ENCODE results near the gene EDIL3.
"Not testable (repeated sequence)": the region's sequence is repeated elsewhere in the genome, so short reads cannot be mapped to it uniquely, and the experiment has no call there.

The EDIL3 gene

DNA sequence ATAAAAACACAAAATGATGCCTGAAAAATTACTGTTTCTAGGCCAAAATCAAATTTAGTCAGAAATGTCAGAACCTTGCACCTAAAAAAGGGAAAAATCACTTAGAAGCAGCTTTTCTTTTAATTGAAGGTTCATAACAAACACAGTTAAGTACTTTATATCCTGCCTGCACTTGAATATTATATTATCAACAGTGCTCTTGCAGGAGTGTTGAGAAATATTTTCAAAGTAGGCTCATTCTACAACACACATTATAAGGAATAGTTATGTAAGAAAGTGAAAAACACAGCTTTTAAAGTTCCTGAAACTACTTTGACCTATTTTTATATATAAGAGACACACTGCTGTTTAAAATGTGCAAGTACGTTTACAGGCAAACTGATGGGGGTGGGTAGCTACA is 8.3 kb downstream of the EDIL3 start:
- DNase-seq, result no peak

DNA sequence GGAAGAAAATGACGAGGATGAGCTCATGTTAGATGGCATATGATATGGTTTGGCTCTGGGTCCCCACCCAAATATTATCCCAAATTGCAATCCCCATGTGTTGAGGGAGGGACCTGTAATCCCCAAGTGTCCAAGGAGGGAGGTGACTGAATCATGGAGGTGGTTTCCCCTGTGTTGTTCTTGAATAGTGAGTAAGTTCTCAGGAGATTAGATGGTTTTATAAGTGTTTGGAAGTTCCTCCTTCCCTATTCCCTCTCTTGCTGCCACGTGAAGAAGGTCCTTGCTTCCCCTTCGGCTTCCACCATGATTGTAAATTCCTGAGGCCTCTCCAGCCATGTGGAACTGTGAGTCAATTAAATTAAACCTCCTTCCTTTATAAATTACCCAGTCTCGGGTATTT is 10.1 kb downstream of the EDIL3 start:
- DNase-seq, result no peak

DNA sequence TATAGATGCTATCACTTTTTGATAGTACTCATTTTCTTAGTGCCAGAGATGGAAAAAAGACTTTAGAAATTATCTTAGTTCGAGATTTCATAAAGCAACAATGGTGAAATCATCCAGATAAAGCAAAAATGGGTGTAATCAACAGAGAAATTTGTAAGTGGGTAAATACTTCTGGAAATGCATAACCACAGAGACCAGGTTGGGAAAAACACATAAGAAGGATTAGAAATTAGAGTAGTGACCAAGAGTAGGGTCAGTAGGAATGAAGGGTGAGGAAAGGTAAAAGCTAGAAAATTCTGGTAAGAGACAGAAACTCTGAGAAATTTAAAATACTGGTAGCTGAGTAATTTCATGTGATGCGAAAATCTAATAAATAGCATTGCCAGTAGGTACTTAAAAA is 11.2 kb downstream of the EDIL3 start:
- no peak for DNase-seq

DNA sequence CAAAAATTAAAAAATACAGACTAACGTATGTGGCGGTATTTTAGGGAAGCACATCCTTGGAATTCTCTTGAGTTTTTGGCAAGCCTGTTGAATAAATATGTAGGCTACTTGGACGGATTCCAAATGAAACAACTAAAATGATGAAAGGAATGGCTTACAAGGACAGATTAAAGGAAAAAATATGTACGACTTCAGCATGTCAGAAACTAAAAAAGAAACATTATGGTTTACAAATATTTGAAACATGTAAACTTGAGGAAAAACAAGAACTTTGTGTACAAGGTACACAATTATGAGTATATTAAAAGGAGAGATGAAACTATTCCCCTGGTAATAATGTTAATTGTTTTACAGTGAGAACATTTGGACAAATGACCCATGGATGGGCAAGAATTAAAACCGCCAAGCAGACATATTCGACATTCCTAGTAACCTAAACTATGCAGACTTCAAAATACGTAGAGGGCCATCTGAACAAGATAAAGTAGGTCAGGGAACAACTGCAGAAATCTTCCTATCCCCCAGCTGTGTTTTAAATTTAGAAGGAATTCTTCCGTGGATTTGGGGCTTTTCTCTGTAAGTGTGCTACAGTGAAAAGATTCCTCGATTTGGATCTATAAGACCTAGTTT is 12.5 kb downstream of the EDIL3 start:
- no peak for DNase-seq

DNA sequence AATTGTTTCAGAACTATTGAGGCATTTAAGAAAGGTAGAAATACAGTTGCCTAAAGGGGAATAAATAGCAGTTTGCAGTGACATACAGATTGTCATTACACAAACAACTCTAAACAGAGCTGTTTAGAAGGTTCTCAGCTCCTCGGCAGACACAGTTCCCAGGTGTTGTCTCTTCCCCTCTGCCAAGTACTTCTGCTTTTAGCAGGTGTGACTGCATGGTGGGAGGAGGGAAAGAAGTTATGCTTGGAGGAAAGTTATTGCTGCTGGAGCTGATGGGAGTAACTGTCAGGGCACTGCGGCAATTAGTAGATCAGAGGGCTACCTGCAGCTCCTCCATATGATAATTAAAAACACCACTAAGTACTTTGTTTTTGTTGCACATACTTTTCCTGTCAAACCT is 14.5 kb downstream of the EDIL3 start:
- DNase-seq, result no peak

DNA sequence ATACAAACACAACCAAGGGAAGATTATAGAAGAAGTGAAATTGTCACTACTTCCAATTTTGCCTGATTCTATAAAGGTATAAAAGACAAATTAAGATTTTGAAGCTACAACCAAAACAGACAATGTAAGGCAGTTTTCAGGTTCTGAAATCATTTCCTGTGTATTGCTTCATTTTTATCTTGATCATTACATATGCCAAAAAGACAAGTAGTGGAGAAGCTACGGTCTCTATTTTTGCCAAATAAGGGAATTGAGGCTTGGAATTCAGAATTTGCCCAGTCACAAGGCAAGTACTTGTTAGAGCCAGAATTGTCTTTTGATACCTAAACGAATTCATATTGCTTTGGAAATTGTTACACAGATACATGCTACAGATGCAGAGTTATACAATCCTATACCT is 20.6 kb downstream of the EDIL3 start:
- DNase-seq, result no peak

DNA sequence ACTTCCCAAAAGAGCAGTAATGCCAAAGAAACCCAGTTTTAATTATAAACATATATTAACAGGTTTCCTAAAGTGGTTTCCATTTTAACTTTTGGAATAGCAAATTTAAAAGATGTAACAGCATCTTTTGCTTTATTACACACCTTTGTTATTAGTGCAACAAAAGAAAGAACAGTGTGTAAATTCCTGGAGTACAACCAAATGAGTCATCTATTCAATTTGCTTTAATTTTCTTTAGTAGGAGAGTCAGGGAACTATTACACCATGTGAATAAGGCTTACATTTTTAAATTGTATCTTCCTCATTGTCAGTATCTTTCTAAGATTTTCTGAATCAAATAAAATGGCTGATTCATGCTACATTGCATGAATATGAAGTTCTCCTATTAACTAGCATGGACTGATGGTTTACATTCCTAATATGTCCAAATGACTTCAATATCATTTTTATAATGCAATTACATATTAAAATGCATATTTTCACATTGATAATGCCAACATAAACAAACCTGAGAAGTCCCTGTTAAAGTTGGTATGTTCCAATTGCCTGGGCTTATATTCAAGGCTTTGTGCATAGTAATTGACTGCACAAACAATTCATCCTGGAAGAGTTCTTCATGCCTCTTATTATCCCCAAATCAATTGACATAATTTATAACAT is 22.5 kb downstream of the EDIL3 start:
- DNase-seq, result no peak

DNA sequence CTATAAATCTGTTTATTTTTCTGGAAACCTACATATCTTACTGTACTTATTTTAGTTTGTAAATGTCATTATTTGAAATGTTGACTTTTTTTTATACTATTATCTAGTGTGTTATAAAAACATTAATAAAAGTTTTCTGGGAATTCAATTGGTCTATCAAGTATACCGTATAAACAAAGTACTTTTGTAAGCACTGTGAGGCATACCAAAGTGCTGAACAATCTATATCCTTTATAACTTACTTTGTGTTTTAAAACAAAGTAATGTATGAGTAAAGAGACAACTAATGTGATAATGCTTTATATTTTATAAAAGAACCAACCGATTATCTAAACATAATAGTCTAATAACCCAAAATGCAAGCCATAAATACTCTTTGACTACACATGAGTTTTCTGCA is 23.1 kb downstream of the EDIL3 start:
- no peak for DNase-seq

DNA sequence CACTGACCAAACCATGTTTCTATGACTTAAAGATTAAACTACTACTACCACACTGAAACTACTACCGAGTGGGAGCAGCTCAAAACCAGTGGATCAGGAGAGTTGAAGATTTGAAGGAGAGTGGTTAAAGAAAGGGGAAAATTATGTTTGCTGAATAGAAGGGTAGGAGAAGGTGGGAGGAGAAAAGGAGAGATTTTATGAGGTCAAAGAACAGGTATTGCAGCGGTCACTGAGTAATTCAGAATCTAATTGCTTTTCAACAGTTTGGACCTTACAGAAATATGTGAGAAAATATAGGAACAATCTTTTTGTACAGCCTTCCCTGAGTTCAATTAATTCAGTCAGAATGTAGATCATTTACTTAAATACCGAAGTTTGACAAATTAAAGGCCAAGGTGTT is 24.6 kb downstream of the EDIL3 start:
- DNase-seq, result no peak

DNA sequence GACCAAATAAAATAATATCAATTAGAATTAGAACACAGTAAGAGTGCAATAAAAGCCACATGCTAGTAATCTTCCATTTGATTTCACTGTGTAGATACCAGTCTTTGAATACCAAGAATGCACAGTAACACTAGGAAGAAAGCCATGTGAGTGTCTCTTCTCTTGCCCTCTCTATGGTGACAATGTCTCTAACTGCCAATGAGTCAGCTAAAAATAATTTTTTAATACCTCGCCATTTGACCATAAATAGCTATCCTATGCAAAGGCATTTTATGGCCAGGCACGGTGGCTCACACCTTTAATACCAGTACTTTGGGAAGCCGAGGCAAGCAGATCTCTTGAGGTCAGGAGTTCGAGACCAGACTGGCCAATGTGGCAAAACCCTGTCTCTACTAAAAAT is 30.6 kb downstream of the EDIL3 start:
- DNase-seq, result no peak

DNA sequence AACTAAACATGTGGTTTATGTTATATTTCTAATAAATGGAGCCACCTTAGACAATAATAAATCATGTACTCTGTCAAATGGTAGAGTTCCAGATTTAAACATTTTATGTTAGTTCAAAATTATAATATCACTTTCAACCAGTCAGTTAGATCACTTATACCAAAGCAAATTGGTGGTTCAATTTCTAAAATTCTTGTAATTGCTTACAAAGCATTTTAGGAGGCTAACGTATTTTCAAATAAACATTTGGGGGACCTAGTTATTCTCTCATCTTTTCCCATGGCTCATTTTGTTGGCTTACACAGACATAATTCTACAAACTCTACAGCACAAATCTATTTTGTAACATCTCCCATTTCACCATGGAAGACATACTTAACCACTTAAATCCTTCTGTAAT is 39.9 kb downstream of the EDIL3 start:
- DNase-seq, result no peak

DNA sequence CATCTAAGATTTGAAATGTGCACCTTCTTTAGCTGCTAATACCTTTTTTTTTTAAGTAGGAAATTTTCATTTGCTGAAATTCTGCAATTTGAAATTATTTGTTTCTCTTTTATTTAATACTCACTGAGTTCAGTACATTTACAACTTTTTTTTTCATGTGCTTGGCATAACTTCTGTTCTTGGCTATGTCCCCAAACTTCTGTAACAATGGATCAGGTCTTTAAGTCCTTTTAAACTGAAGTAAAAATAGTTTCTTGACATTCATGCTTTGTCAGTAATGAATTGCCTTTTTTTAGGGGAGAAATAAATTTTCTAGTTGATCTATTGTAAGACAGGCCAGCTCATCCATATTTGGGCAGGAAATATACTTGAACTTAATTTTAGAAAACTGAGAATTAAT is 41.5 kb downstream of the EDIL3 start:
- DNase-seq, result no peak

DNA sequence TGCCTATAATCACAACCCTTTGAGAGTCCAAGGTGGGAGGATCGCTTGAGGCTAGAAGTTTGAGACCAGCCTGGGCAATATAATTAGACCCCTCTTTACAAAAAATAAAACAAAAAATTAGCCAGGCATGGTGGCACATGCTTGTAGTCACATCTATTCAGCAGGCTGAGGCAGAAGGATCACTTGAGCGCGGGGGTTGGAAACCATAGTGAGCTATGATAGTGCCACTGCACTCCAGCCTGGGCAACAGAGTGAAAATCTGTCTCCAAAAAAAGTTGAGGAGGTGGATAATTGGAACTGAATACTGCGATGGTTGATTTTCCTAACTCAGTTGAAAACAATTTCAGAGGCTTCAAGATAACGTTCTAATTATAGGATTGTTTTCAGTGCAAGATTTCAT is 52.6 kb downstream of the EDIL3 start:
- DNase-seq, result no peak

DNA sequence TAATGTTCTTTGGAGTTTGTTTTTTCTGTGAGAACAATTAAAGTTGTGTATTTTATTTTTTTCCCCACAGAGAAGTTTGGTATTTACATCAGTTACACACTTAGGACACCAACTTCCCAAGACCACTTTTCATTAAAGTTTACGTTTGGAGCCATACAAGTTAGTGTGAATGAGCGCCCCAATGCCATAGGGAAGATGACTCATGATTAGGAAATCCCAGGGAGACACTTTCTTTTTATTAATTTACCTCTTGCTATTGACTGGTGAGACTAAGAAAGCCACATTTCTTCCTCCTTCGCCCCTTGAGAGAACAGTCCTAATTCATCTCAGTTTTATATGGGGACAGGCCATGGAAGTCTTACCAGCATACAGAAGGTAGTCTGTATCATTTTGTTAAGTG is 57.1 kb downstream of the EDIL3 start:
- no peak for DNase-seq

DNA sequence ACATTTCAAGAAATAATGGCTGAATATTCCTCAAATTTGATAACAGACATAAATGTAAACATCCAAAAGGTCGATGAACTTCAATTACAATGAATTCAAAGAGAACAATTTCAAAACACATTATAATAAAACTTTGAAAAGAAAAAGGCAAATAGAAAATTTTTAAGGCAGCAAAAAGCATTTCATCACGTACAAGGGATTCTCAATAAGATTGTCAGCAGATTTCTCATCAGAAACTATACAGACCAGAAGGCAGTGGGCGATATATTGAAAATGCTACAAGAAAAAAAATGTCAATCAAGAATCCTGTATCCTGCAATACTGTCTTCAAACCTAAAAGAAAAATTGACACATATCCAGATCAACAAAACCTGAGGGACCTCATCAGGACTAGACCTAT is 62.0 kb downstream of the EDIL3 start:
- DNase-seq, result no peak

DNA sequence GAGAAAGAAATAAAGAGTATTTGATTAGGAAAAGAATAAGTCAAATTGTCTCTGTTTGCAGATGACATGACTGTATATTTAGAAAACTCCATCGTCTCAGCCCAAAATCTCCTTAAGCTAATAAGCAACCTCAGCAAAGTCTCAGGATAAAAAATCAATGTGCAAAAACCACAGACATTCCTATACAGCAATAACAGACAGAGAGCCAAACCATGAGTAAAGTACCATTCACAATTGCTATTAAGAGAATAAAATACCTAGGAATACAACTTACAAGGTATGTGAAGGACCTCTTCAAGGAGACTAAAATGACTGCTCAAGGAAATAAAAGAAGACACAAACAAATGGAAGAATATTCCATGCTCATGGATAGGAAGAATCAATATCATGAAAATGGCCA is 66.9 kb downstream of the EDIL3 start:
- DNase-seq, result not testable (repeated sequence)

DNA sequence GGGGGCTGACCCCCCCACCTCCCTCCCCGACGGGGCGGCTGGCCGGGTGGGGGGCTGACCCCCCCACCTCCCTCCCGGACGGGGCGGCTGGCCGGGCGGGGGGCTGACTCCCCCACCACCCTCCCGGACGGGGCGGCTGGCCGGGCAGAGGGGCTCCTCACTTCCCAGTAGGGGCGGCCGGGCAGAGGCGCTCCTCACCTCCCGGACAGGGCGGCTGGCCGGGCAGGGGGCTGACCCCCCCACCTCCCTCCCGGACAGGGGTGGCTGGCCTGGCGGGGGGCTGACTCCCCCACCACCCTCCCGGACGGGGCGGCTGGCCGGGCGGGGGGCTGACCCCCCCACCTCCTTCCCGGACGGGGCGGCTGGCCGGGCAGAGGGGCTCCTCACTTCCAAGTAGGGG is 72.4 kb downstream of the EDIL3 start:
- not testable (repeated sequence) for DNase-seq

DNA sequence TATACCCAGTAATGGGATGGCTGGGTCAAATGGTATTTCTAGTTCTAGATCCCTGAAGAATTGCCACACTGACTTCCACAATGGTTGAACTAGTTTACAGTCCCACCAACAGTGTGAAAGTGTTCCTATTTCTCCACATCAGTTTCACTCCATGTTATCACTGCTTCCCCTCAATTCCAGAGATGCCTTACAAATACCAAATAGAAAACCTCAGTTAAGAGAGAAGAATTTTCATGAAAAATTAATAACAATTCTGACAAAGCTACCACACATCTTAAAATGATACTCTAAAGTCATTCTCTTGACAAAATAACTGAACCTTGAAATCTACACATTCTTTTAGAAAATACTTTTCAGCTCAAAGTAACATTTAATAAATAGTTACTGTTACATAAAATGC is 74.8 kb downstream of the EDIL3 start:
- not testable (repeated sequence) for DNase-seq

DNA sequence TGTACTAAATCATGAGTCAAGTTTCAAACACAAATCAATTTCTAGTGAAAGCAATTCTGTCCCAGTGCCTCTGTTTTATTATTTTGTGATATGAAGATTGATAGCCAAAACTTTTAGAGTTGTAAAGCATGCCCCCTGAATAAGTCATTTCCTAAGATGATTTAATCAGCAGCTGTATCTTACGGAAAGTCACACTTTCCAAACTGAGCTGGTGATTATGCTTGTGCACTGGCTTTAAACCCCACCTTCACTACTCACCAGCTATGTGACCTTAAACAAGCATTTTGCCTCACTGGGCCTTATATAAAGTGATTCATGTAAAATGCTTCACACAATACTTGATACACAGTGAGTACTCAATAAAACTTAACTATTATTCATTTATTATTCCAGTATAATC is 78.1 kb downstream of the EDIL3 start:
- no peak for DNase-seq

DNA sequence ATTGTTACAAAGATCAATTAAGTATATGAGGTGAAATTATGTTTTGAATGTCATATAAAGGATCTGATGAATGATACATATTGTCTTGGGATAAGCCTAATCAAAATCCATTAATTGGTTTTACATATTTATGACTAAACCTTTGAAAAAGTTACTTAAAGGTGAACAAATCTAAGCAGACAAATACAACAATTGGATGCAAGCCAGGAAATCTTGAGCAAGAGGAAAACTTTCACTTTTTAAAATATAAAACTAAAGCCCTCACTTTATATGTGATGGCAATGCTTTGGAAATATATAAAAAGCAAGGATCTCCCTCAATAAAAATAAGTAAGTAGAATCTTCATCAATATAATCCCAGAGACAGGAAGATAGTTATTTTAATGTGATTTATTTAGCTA is 80.1 kb downstream of the EDIL3 start:
- no peak for DNase-seq

DNA sequence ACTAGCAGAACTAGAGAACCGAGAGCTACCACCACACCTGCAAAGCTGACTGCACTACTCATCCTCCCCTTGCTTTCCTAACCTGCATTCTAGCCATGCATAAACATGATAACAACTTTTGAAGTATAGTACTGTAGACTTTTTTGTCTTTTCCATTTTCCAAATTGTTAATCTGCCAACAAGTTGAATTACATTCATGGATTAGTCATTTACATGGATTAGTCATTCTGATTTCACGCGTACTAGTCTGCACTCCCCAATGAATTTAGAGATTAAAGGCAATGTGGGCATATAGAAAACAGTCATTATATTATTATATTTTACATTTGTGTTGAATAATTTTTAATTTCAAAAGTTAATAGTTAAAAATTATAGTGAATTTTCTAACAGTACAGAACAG is 81.4 kb downstream of the EDIL3 start:
- no peak for DNase-seq

DNA sequence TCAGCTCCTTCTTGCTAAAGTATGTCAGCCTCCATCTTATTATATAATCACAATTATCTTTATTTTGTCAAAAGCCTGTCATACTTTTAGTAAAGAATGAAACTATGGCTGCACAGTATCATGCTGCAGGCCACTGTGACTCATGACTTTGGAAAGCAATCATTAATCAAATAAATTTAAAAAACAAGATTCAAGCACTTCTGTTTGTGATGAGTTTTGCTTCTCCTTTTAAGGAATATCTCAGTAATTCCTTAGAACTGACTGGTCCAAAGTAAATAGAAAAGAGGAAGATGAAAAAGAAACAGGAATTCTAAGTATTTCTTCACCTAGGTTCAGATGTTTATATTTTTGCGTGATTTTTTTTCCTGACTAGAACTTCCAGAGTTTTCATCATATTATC is 83.1 kb downstream of the EDIL3 start:
- no peak for DNase-seq

DNA sequence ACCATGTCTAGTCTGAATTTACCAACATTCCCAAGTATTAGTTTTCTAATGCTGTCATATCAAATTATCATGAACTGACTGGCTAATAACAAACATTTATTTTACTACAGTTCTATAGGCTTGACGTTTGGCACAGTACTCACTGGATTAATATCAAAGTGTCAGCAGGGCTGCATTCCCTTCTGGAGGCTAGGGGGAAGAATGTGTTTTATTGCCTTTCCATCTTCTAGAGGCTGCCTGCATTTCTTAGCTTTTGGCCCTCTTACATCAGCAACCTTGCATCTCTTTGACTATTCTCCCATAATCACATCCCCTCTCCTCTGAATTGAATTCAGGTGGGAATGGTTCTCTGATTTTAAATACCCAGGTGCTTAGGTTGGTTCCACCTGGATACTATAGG is 84.7 kb downstream of the EDIL3 start:
- no peak for DNase-seq

DNA sequence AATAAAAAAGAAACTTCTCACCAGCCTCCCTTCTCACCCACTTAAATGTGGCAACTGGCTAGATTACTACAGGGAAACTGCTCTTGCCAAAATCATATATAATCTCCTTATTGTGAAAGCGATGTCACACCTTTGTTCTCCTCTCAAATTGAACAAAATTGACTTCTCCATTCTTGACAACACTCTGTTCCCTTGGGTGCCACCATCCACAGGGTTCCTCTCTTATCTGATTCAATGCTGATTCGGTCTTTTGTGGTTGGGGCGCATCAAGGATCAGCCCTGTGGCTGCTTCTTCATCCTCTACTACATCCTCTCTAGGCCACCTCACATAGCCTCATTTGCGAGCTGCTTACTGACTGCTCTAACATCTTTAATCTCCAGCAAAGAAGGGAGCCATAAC is 86.1 kb downstream of the EDIL3 start:
- no peak for DNase-seq

DNA sequence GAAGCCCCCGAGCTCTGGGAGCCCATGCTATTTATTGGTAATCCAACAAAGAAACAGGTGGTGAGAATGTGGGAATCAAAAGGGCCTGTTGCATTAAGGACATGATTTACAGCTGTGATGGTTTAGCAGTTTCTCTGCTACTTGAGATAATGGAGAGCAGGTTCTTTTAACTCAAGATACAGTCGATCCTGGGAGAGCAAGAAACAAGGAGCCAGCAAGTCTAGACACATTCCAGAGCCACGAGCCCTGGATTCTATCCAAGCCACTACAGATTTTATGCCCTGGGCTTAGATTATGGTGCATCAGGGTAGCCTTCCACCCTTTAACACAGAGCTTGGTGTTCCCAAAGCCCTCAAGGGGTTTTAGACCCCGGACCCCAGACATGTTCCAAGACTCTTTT is 87.0 kb downstream of the EDIL3 start:
- DNase-seq, result not testable (repeated sequence)

Data from NCI-H187 (cell line).